ENCODE measurements around the gene GPRC5D.
A peak's percentile ranks its signal among the peaks of the same experiment; 100 is the strongest.

The GPRC5D gene

GRCh38 chr12:12975322-12976077 lies 23.5 kb upstream of the GPRC5D start:
- TF ChIP-seq, protein P1, sequence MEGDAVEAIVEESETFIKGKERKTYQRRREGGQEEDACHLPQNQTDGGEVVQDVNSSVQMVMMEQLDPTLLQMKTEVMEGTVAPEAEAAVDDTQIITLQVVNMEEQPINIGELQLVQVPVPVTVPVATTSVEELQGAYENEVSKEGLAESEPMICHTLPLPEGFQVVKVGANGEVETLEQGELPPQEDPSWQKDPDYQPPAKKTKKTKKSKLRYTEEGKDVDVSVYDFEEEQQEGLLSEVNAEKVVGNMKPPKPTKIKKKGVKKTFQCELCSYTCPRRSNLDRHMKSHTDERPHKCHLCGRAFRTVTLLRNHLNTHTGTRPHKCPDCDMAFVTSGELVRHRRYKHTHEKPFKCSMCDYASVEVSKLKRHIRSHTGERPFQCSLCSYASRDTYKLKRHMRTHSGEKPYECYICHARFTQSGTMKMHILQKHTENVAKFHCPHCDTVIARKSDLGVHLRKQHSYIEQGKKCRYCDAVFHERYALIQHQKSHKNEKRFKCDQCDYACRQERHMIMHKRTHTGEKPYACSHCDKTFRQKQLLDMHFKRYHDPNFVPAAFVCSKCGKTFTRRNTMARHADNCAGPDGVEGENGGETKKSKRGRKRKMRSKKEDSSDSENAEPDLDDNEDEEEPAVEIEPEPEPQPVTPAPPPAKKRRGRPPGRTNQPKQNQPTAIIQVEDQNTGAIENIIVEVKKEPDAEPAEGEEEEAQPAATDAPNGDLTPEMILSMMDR (IDR thresholded peaks at IDR 0.05; ENCODE audit: low read depth, low read length, missing control alignments), result peak; percentile 58
- no peak for DNase-seq (ENCODE audit: low read depth)
- in situ Hi-C loops (cut with HindIII; ENCODE audit: low sequenced_read_pairs), result no loop called here
- no peak overlapping the region for H3K4me3 ChIP-seq (ENCODE audit: low read depth, low read length)

- no peak overlapping the region for H3K4me3 ChIP-seq (ENCODE audit: low read depth, low read length)
- TF ChIP-seq, protein P1 (IDR thresholded peaks at IDR 0.05; ENCODE audit: low read depth, low read length, missing control alignments), result no peak
- in situ Hi-C loops (cut with HindIII; ENCODE audit: low sequenced_read_pairs), result no loop called here
- DNase-seq (ENCODE audit: low read depth), result no peak
Measured at GRCh38 chr12:12974211-12974610, 22.2 kb upstream of the GPRC5D start.

DNA sequence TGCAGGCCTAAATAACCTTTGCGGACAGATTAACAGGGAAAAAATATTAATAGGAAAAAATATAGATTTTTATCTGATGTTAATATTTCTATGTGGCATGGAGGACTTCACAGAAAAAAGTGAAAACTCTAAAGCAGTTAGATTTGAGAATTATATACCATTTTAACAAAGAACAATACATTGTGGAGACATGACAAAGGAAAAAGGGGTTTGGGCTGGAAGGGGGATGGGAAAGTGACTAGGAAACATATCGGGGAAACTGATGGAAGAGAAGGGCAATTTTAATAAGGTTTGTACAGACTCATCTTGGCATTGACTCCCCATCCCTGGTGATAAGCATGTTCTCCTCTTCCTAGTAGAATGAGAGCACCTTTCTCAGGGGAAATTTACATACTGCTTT lies 21.0 kb upstream of the GPRC5D start:
- TF ChIP-seq, protein P1 (IDR thresholded peaks at IDR 0.05; ENCODE audit: low read depth, low read length, missing control alignments), result no peak
- in situ Hi-C loops (cut with HindIII; ENCODE audit: low sequenced_read_pairs), result no loop called here
- H3K4me3 ChIP-seq (ENCODE audit: low read depth, low read length), result no peak overlapping the region
- no peak for DNase-seq (ENCODE audit: low read depth)

- H3K4me3 ChIP-seq (ENCODE audit: low read depth, low read length), result no peak overlapping the region
- in situ Hi-C loops (cut with HindIII; ENCODE audit: low sequenced_read_pairs), result no loop called here
- TF ChIP-seq, protein P1 (IDR thresholded peaks at IDR 0.05; ENCODE audit: low read depth, low read length, missing control alignments), result no peak
- no peak for DNase-seq (ENCODE audit: low read depth)
Measured at GRCh38 chr12:12965836-12966235, 13.9 kb upstream of the GPRC5D start.

DNA sequence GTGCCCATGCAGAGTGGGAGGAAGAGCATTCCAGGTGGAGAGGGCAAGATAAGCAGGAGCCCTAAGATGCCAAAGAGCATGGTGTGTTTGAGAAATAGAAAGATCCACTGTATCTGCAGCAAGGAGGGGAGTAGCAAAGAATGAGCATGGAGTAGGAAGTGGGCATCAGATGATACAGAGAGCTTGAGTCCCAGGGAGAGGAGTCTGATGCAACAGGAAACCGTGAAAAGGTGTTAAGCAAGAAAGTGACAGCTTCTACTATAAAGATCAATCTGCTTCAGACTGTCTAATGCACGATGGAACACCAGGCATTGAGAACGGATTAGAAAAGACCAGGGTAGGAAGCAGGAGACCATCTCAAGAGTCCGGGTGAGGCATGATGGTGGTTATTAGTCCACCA lies 12.3 kb upstream of the GPRC5D start:
- H3K4me3 ChIP-seq (ENCODE audit: low read depth, low read length), result no peak overlapping the region
- TF ChIP-seq, protein P1 (IDR thresholded peaks at IDR 0.05; ENCODE audit: low read depth, low read length, missing control alignments), result no peak
- no peak for DNase-seq (ENCODE audit: low read depth)
- in situ Hi-C loops (cut with HindIII; ENCODE audit: low sequenced_read_pairs), result no loop called here

GRCh38 chr12:12960639-12961209 lies 8.8 kb upstream of the GPRC5D start:
- no peak for DNase-seq (ENCODE audit: low read depth)
- TF ChIP-seq, protein P1 (IDR thresholded peaks at IDR 0.05; ENCODE audit: low read depth, low read length, missing control alignments), result no peak
- no peak overlapping the region for H3K4me3 ChIP-seq (ENCODE audit: low read depth, low read length)
- in situ Hi-C loops (cut with HindIII; ENCODE audit: low sequenced_read_pairs), result no loop called here
